Measurements from ENCODE around the gene BRI3.

The BRI3 gene

GRCh38 chr7:98287486-98287959, 6.0 kb downstream of the BRI3 start:
- DNase-seq (ENCODE audit: low read depth): no peak

DNA sequence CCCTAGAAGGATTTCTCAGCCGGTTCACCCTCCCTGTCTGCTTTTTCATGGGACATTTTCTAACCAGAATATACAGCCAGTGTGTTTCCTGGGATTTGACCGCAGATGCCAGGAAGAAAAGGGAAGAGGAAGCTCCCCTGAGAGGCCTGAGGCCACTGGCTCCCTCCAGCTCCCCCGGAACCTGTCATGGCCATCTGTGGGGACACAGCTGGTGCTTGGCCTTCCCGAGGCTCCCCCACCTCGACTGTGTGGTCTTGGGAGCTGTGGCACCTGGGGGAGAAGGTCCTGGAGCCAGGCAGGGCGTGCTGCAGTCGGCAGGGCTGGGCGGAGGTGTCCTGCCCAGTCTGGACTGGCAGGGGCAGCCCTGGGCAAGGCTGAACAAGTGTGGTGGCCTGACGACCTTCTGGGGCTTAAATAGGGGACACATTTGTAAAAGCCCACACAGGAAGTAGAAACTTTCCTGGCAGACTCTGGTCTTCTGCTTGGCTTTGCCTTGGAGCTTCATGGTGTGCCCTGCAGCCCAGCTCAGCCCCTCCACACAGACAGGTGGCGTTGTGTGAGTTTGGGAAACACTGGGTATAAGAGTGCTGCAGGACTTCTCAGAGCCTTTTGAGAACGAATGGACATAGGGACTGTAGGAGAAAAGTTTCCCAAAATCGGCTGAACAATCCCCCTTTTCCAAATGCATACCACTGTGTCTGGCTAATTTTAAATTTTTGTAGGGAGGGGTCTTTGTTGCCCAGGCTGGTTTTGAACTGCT, 6.8 kb downstream of the BRI3 start:
- no peak for DNase-seq (ENCODE audit: low read depth)

- no peak for DNase-seq (ENCODE audit: low read depth)
These were observed 7.9 kb downstream of the BRI3 start for GRCh38 chr7:98289333-98289875.

DNA sequence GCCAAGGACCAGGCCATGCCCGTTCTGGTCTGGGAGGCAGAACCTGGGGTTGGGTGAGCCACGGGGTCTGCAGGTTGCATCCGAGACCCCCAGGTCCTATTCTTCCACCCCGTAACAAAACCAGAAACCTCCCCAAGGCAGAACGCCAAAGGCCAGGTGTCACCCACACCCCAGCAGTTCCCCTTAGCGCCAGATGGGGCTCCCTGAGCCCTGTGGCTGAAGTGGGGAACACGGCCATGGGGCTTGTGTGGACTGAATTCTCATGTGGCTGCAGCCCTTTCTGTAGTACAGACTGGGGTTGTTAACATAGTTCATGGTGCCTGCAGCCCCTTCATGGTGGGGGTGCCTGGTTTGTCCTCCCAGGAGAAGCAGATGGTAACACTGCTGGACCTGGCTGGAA, 10.2 kb downstream of the BRI3 start:
- DNase-seq (ENCODE audit: low read depth): no peak

- no peak for DNase-seq (ENCODE audit: low read depth)
These were observed 11.8 kb downstream of the BRI3 start for GRCh38 chr7:98293265-98293664.

GRCh38 chr7:98293746-98294145, 12.3 kb downstream of the BRI3 start:
- DNase-seq (ENCODE audit: low read depth): no peak

DNA sequence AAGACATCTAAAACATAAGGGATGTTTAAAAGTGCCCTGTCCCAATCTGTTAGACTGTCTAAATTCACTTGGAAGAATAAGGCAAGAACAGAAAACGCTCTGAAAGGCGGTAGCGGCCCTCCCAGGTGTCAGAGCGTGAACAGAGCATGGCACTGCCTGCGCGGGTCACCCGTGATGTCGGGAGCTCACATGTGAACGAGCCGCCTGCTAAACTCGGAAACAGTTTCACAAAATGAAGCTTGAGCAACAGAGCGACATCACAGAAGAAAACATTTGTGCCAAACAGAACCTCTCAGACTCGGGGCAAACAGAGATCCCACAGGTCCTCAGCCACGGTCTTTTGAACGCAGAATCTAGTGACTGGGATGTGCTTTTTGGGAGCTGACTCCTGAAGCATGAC, 12.8 kb downstream of the BRI3 start:
- DNase-seq (ENCODE audit: low read depth): no peak

GRCh38 chr7:98294798-98295382, 13.4 kb downstream of the BRI3 start:
- DNase-seq (ENCODE audit: low read depth): no peak

- no peak for DNase-seq (ENCODE audit: low read depth)
These were observed 14.1 kb downstream of the BRI3 start for GRCh38 chr7:98295467-98296192.

- no peak for DNase-seq (ENCODE audit: low read depth)
These were observed 15.3 kb downstream of the BRI3 start for GRCh38 chr7:98296833-98297232.

- DNase-seq (ENCODE audit: low read depth): no peak
These were observed 16.3 kb downstream of the BRI3 start for GRCh38 chr7:98297626-98298286.

GRCh38 chr7:98300595-98301372, 19.3 kb downstream of the BRI3 start:
- no peak for DNase-seq (ENCODE audit: low read depth)

- DNase-seq (ENCODE audit: low read depth): no peak
These were observed 20.4 kb downstream of the BRI3 start for GRCh38 chr7:98301693-98302470.

DNA sequence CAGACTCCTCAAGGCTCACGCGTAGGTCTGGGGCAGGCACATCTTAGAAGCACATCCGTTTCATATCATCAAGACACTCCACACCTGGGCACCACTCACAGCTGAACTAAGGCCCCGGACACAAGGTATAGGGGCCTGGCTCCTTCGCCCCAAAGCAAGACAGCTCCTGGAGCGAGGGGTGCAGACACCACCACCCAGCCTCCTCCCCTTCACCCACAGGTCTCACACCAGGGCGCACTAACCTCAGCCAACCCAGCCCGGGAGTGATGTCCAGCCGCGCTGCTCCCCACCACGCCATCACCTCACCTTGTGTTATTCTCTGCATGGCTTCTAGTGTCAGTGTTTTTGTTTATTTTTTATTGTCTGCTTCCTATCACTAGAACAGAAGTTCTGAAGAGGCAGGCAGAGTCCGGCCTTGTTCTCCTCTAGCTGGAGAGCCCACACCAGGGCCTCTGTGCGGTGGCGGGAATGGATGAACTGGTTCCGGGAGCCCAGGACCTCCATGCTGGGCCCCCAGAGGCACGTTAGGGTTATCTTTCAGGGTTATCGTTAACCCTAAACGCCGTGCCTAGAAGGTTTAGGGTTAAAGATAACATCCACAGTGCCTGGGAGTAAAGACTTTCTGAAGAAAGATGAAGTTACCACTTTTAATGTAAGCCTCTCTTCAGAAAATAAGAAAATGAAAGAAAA, 21.8 kb downstream of the BRI3 start:
- DNase-seq (ENCODE audit: low read depth): no peak

GRCh38 chr7:98303906-98304305, 22.4 kb downstream of the BRI3 start:
- no peak for DNase-seq (ENCODE audit: low read depth)

GRCh38 chr7:98305951-98306535, 24.6 kb downstream of the BRI3 start:
- no peak for DNase-seq (ENCODE audit: low read depth)

GRCh38 chr7:98307971-98308466, 26.5 kb downstream of the BRI3 start:
- no peak for DNase-seq (ENCODE audit: low read depth)

GRCh38 chr7:98309566-98309965, 28.1 kb downstream of the BRI3 start:
- no peak for DNase-seq (ENCODE audit: low read depth)

DNA sequence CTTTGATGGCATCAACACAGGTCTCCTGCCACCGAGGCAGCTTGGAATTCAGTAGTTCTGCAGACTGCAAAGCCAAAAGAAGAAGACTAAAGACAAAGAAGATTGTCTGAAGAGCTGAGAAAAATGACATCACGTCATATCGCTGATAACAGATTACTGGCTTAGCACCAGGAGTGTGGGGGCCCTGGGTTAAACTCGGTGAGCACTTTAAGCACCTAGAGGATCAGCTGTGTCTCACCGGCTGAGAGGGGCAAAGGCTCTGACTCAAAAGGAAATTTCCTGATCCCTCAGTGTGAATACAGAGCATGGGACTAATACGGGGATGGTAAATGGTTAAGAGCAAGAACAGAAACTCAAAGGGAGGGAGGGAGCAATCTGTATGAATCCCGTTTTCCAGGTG, 30.7 kb downstream of the BRI3 start:
- DNase-seq (ENCODE audit: low read depth): no peak

- no peak for DNase-seq (ENCODE audit: low read depth)
These were observed 33.0 kb downstream of the BRI3 start for GRCh38 chr7:98314469-98314868.

Measured in activated T-cell treated with anti-CD3 and anti-CD28 coated beads for 48 hours (primary cell).